ENCODE results near the gene WWP2.
"Not testable (repeated sequence)": the region's sequence is repeated elsewhere in the genome, so short reads cannot be mapped to it uniquely, and the experiment has no call there.

Gene WWP2

DNA sequence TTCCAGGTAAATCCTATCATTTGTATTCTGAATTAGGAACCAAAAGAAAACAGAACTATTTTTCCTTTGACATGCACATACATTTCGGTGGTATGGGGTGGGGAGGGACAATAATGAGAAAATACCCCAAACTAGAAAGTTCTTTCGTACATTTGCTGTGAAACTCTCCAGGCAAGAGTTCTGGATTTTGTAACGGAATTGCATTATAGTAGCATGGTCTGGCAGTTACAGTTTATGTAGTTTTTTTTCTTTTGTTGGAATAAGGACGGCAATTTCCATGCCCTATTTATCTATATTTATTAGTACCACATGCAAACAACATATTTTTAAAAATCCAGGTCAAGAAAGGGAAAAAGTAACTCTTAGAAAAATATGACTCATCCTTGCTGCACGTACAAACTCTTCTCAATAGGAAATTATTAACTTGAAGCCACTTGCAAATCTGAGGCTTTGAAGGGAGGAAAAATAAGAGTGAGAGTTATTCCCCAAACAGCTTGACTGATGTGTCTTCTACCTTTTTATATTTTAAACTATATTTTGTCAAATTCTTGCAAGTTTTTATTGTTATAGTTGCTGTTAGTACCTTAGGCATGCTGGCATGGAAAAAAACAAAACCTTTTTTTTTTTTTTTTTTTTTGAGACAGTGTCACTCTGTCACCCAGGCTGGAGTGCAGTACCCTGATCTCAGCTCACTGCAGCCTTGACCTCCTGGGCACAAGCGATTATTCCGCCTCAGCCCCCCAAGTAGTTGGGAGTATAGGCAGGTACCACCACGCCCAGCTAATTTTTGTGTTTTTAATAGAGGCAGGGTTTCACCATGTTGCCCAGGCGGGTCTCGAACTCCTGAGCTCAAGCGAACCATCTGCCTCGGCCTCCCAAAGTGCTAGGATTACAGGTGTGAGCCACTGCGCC lies 69.3 kb downstream of the WWP2 start:
- DNase-seq (ENCODE audit: low spot score): no peak

DNA sequence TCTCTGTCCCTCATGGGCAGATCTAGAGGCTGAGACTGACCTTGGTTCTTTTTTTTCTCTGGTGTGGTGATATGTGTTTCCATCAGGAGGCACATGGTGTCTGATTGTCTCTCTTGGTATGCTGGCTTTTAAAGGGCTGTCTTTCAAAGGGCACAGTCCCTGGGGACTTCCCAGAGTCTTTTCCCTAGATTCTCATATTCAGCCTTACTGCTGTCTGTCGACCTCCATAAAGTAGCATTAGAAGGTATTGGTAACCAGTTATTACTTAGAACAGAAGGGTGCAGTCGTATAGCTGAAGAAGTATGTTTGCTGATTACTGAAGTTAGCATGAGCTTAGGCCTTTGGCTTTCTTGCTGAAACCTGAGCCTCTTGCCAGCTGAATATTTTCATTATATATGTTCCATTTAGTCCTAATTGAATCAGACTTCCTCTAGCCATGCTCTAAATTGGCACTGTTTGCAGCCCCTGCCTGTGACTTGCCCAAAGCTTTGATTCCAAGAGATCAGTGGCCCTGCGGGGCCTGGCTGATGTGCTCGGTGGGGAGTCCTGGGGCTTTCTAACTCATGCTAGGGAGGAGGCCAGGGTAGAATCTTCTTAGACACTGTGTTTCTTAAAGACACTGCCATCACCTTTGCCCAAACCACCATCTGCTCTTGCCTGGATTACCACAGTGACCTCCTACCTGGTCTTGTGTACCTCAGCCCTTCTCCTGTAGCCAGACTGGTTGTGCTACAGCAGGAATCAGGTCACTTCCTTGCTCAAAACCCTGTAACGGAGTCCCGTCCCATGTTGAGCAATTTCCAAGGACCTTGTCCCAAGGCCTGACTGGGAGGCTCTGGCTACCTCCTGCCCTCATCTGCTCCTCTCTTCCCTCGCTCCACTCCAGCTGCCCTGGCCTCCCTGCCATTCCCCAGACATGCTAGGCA lies 71.5 kb downstream of the WWP2 start:
- DNase-seq (ENCODE audit: low spot score): peak; percentile 40

- no peak for DNase-seq (ENCODE audit: low spot score)
Observed at GRCh38 chr16:69834807-69835466, 72.8 kb downstream of the WWP2 start.

DNA sequence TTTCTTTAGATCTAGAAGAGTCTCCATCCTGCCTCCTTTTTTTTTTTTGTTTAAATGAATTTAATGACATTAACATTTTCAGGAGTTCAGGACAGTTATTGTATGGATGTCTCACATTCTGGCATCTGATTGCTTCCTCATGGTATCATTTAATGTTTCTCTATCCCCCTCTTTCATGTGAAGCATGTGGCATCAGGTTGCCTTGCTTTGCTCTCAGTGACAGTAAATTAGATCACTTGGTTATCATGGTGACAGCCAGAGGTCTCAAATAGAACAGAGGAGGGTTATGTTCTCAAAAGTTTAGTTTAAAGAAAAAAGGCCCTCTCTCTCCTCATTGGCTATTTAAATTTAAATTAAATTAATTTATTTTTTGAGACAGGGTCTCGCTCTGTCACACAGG lies 74.1 kb downstream of the WWP2 start:
- DNase-seq (ENCODE audit: low spot score): no peak

DNA sequence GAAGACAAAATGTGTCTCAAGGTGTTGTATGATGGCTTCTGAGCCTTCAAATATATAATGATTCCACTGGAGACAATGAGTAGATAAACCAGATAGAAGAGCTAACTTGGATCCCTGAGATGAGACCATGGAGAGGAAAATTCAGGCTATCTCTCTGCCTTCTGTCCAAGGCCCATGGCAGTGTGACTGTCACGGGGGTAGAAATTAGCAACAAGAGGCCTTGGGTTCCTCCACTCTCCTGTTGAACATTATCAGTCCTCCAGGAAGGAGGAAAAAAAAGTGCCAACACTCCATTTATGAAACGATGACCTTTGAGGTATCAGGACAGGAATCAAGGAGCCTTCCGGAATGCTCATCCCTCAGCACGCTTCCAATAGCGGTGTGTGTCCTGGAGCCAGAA lies 75.2 kb downstream of the WWP2 start:
- no peak for DNase-seq (ENCODE audit: low spot score)

DNA sequence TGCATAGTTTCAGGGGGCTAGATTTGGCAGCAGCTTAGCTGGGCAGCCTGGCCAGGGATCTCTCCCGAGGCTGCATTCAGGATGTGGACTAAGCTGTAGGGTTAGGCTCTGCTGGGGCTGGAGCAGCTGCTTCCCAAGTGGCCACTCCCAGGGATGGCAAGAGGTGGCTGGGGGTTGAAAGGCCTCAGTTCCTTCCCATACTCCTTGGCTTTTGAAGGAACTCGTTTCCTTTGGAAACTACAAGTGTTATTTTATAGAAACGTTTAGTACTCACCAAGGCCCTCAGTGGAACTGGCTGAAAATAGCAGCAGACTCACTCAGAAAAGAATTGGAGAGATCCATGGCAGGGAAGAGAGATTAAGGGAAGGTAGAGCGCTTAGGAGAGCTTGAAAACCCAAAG lies 76.4 kb downstream of the WWP2 start:
- DNase-seq (ENCODE audit: low spot score): no peak

- DNase-seq (ENCODE audit: low spot score): no peak
Observed at GRCh38 chr16:69839240-69839688, 77.1 kb downstream of the WWP2 start.

DNA sequence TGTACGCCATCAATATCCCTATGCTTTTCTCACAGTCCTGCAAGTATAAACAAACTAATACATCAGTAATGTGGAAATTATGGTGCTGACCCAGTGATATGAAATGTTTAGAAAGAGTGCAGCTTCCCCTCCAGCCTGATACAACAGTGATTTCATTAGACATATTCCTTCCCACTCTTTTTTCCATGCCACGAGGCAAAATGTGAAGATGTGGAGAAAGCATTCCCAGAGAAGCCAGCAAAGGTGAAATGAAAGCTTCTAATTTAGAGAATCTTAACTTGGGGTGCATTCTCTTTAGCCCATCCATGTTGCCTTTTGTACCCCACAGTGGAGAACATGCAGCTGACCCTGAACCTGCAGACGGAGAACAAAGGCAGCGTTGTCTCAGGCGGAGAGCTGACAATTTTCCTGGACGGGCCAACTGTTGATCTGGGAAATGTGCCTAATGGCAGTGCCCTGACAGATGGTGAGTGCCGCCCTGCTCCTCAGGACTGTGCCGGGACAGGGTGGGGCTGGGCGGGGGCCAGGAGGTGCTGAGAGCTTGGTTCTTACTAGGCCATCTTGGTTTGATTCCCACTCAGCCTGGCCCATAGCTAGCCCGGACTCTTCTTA lies 77.8 kb downstream of the WWP2 start:
- no peak for DNase-seq (ENCODE audit: low spot score)

DNA sequence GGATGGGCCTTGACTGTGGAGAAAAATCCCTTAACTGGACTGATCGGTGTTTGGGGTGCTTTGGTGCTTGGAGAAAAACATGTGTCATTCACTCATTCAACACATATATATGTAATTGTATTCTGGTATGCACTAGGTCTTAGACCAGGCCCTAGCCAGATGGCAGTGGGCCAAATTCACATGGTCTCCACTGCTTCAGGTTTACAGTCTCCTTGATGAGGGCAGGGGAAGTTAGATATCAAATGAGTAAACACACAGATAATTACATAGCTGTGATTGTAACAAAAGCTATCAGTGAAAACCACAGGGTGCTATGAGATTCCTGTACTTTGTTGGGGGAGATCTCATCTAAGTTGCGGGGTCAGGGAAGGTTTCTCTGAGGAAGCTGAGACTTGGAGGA lies 78.8 kb downstream of the WWP2 start:
- DNase-seq (ENCODE audit: low spot score): no peak

GRCh38 chr16:69844441-69844840 lies 82.3 kb downstream of the WWP2 start:
- no peak for DNase-seq (ENCODE audit: low spot score)

GRCh38 chr16:69845181-69845580 lies 83.0 kb downstream of the WWP2 start:
- no peak for DNase-seq (ENCODE audit: low spot score)

- DNase-seq (ENCODE audit: low spot score): no peak
Observed at GRCh38 chr16:69847643-69848042, 85.5 kb downstream of the WWP2 start.

GRCh38 chr16:69848637-69849545 lies 86.8 kb downstream of the WWP2 start:
- DNase-seq (ENCODE audit: low spot score): peak; percentile 86

DNA sequence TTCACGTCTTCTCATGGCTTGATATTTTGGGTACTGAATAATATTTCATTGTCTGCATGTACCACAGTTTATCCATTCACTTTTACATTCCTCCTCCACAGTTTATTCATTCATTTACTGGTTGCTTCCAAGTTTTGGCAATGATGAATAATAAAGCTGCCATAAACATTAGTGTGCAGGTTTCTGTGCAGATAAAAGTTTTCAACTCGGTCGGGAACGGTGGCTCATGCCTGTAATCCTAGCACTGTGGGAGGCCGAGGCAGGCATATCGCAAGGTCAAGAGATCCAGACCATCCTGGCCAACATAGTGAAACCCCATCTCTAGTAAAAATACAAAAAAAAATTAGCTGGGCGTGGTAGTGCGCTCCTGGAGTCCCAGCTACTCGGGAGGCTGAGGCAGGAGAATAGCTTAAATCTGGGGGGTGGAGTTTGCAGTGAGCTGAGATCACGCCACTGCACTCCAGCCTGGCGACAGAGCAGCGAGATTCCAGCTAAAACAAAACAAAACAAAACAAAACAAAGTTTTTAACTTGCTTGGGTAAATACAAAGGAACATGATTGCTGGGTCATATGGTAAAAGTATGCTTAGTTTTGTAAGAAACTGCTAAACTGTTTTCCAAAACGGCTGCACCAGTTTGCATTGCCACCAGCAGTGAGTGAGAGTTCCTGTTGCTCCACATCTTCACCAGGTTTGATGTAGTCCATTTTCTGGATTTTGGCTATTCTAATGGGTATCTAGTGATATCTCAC lies 89.5 kb downstream of the WWP2 start:
- no peak for DNase-seq (ENCODE audit: low spot score)

GRCh38 chr16:69852815-69853214 lies 90.7 kb downstream of the WWP2 start:
- no peak for DNase-seq (ENCODE audit: low spot score)

DNA sequence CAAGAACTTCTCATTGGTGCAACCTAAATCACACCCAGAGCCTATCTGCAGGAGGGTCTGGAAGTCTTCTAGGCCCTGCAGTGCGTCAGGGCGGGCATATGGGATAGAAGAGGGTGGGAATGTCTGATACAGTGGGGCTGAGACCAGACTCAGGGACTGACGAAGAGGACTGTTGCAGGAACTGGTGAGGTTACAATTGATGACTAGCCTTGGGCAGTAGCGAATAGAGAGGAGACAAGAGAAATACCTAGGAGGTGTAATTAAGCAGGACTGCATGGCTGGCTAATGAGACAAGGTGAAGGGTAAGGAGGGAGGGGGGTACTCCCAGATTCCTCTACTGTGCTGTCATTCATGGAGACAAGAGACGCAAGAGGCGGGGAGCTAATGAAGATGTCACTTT lies 91.3 kb downstream of the WWP2 start:
- DNase-seq (ENCODE audit: low spot score): no peak

DNA sequence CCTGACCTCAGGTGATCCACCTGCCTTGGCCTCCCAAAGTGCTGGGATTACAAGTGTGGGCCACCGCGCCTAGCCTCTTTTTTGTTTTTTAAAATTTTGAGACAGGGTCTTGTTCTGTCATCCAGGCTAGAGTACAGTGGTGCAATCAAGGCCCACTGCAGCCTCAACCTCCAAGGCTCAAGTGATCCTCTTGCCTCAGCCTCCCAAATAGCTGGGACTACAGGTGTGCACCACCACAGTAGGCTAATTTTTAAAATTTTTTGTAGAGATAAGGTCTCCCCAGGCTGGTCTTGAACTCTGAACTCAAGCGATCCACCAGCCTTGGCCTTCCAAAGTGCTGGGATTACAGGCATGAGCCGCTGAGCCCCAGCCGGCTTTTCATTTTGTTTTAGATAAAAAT lies 92.6 kb downstream of the WWP2 start:
- DNase-seq (ENCODE audit: low spot score): not testable (repeated sequence)

- no peak for DNase-seq (ENCODE audit: low spot score)
Observed at GRCh38 chr16:69855592-69855991, 93.5 kb downstream of the WWP2 start.

GRCh38 chr16:69858191-69859104 lies 96.3 kb downstream of the WWP2 start:
- no peak for DNase-seq (ENCODE audit: low spot score)

Measured in hepatic stellate cell (primary cell).